ENCODE results near the gene MPPED2.

Gene MPPED2

DNA sequence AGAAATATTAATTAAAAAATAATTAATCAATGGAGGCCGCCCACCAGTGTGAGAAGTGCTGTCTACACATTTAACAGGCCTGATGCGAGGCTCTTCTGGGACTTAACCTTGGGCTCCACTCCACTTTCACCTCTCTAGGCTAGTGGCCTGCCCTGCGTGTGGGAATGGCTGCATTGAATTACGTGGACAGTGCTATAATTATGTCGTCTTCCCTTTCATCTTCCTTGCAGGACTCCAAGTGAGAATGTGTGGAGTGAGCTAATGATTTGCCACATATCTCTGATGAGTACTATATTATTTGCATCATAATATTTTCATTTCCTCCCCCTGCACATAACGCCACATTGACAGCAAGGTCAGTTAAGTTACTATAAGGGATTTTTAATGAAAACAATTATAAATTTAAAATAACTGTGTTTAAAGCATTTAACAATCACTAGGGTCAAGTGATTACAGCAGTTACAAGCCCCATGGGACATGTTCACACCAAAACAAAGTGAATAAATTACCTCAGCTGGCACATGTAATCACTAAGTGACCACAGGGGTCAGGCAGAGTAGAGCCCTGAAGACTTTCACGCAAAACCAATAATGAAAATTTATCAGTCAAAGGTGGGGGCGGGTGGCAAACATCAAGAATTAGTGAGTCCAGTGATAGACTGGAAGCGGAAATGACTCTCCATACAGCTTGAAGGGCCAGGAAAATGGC lies 63.5 kb downstream of the MPPED2 start:
- DNase-seq, result no peak

DNA sequence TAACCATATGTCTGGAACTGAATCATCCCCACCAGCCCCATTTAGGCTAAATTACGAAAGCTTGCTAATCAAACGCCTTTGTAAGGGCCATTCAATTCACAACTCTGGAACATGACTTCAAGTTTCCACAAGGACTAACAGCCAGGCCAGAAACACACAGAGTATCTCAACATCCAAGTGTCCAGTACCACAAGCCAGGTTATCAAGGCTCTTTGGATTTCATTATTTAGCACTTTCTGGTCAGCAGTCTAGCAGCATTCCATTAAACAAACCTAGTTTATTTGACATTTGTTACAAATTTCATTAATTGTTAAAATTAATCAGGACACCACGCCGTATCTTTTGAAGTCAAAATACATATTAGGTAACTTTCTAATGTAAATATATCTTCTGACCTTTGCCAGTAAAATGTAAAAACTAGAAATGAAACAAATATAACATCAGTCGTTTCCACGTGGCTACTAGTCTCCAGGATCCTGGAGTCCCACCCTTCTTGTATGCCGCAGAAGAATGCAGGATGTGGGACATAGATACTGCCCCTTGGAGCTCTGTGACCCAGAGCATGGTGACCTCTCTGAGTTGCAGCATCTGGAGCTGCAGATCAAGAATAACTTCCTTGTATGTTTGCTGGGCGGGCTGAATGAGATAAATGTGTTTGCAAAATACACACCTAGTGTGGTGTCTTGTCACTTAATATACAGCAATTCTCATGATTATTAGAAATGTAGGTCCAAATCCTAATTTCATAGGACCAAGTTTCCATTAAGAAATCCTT lies 64.7 kb downstream of the MPPED2 start:
- no peak for DNase-seq

DNA sequence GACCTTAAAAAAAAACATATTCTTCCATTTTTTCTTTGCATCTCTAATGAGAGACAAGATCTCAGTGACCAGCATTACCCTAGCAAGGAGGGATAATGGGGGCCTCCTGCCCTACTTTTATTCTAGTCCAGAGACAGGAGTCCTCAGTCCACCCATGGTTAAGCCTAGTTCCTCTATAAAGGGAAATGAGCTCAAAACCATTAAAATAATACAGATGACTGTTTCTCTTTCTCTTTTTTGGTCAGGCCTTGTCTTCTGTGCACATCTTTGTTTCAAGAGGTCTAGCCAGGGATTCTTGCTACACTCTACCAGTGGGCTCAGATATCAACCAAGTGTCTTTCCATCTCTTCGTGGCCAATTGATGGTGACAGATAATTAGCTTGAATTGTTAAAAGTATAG lies 73.1 kb downstream of the MPPED2 start:
- no peak for DNase-seq

GRCh38 chr11:30511408-30511807 lies 74.7 kb downstream of the MPPED2 start:
- DNase-seq, result no peak

GRCh38 chr11:30510750-30511149 lies 75.4 kb downstream of the MPPED2 start:
- DNase-seq, result no peak

GRCh38 chr11:30509364-30509763 lies 76.8 kb downstream of the MPPED2 start:
- DNase-seq, result no peak

- no peak for DNase-seq
Measured at GRCh38 chr11:30508594-30508993, 77.6 kb downstream of the MPPED2 start.

DNA sequence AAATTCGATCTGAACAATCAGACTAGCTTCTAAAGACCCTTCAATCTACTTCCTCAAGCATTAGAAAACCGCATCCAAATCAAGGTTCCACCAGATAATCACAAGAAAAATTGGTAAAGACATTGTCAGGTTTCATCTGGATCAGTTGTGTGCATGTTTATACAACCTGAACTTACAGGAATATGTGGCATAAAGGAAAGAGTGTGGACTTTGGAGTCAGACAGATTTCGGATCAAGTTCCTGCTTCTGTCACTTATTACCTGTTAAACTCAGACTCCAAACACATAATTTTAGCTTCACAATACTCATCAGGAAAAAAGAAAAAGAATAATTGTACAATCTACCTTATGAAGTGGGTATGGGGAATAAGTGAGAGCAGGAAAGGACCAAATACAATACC lies 80.5 kb downstream of the MPPED2 start:
- DNase-seq, result no peak

GRCh38 chr11:30504468-30504867 lies 81.7 kb downstream of the MPPED2 start:
- no peak for DNase-seq

- DNase-seq, result no peak
Measured at GRCh38 chr11:30503156-30503555, 83.0 kb downstream of the MPPED2 start.

GRCh38 chr11:30502305-30502704 lies 83.8 kb downstream of the MPPED2 start:
- DNase-seq, result no peak

- DNase-seq, result no peak
Measured at GRCh38 chr11:30501744-30502143, 84.4 kb downstream of the MPPED2 start.

- no peak for DNase-seq
Measured at GRCh38 chr11:30499940-30500339, 86.2 kb downstream of the MPPED2 start.

DNA sequence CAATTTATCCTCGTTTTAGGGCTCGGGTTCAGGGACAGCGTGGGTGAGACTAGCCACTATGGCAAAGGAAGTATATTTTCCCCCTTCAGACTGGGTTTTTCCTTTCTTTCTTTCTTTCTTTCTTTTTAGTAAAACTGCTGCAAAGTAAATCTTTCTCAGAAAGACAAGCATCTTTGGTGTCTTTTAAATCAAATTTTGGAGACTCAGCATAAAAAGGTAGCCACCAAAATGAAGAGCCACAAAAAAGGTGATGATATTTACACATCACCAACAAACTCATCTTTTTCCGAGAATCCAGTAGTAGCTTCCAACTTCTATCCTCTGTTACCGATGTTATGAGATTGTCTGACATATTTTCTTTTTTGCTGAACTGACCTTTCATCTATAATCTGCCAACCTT lies 88.6 kb downstream of the MPPED2 start:
- DNase-seq, result no peak

- no peak for DNase-seq
Measured at GRCh38 chr11:30496935-30497334, 89.2 kb downstream of the MPPED2 start.

GRCh38 chr11:30495437-30495836 lies 90.7 kb downstream of the MPPED2 start:
- DNase-seq, result no peak

GRCh38 chr11:30489511-30489910 lies 96.6 kb downstream of the MPPED2 start:
- no peak for DNase-seq

DNA sequence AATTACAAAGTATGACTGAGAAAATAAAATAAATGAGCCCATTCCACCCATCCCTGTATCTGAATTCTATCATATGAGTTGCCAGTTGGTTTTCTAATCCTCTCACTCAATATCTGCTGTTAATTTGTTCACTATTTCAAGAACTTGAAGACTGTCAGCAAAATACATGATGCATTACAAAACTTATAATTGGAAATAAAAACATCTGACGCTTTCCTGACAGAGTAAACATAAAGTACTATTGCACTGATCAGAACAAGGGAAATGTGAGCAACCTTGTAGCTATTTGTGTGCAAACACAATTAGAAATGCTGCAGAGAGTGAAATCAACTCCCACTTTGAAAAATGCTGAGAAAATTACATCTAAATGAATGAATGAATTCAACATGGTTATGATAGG lies 97.1 kb downstream of the MPPED2 start:
- no peak for DNase-seq

- DNase-seq, result no peak
Measured at GRCh38 chr11:30488304-30488998, 97.7 kb downstream of the MPPED2 start.

DNA sequence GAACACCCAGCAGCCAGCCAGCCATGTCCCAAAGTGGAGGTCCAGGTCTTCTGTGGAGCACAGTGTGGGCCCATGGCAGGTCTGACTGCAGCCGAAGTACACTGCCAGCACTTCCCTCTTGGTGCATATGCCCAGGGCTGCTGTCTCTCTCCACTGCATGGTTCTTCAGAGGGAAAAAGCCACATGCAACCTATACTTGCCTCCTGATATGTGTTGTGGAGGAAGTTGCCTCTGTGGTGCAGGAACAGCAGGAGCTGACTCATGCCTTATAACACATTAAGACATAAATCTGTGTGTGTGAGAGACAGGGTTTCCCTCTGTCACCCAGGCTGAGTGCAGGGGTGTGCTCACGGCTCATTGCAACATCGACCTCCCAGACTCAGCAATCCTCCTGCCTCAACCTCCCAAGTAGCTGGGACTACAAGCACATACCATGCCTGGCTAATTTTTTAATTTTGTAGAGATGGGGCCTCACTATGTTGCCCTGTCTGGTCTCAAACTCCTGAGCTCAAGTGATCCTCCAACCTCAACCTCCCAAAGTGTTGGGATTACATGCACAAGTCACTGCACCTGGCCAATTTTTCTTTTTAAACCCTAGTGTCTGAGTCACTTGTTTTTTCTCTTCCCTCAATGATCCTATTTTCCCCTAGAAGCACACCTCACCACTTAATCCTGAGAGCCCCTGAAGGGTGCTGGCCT lies 98.8 kb downstream of the MPPED2 start:
- DNase-seq, result no peak

DNA sequence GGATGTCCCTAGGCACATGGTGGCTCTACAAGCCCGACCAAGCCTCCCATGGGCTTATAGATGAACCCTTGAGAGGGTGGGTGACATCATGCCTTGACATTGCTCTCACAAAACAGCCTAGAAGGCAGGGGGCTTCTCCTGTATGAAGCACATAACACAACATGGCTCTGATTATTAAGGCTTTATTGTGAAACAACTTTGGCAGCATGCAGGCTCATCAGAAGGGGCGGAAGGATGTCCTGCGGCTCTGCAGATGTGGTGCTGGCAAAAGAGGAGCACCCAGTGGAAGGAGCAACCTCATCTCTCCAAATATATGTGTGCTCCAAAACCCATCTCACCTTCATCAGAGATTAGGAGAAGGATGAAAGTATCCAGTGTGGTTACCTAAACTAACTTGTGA lies 100.4 kb downstream of the MPPED2 start:
- no peak for DNase-seq

GRCh38 chr11:30485222-30485621 lies 100.9 kb downstream of the MPPED2 start:
- no peak for DNase-seq

GRCh38 chr11:30483056-30483455 lies 103.1 kb downstream of the MPPED2 start:
- DNase-seq, result no peak
